ENCODE results near the gene NUP188.

The NUP188 gene

GRCh38 chr9:129005336-129005997, 58.0 kb downstream of the NUP188 start:
- TF ChIP-seq CTCF (IDR thresholded peaks at IDR 0.05; ENCODE audit: borderline replicate concordance, insufficient read depth, low read depth, low read length), result no peak
- H3K4me3 ChIP-seq (ENCODE audit: low read depth, low read length), result no peak overlapping the region

- TF ChIP-seq CTCF (IDR thresholded peaks at IDR 0.05; ENCODE audit: borderline replicate concordance, insufficient read depth, low read depth, low read length), result peak; percentile 86
- H3K4me3 ChIP-seq (ENCODE audit: low read depth, low read length), result no peak overlapping the region
Observed at GRCh38 chr9:129006328-129007034, 59.0 kb downstream of the NUP188 start.

GRCh38 chr9:129007035-129007765, 59.7 kb downstream of the NUP188 start:
- H3K4me3 ChIP-seq (ENCODE audit: low read depth, low read length), result no peak overlapping the region
- TF ChIP-seq CTCF (IDR thresholded peaks at IDR 0.05; ENCODE audit: borderline replicate concordance, insufficient read depth, low read depth, low read length), result no peak

- TF ChIP-seq CTCF (IDR thresholded peaks at IDR 0.05; ENCODE audit: borderline replicate concordance, insufficient read depth, low read depth, low read length), result no peak
- H3K4me3 ChIP-seq (ENCODE audit: low read depth, low read length), result no peak overlapping the region
Observed at GRCh38 chr9:129007766-129008468, 60.4 kb downstream of the NUP188 start.

- H3K4me3 ChIP-seq (ENCODE audit: low read depth, low read length), result no peak overlapping the region
- no peak for TF ChIP-seq CTCF (IDR thresholded peaks at IDR 0.05; ENCODE audit: borderline replicate concordance, insufficient read depth, low read depth, low read length)
Observed at GRCh38 chr9:129008469-129008965, 61.0 kb downstream of the NUP188 start.

GRCh38 chr9:129008986-129009583, 61.6 kb downstream of the NUP188 start:
- no peak overlapping the region for H3K4me3 ChIP-seq (ENCODE audit: low read depth, low read length)
- TF ChIP-seq CTCF (IDR thresholded peaks at IDR 0.05; ENCODE audit: borderline replicate concordance, insufficient read depth, low read depth, low read length), result no peak
